ENCODE results near the gene CABLES1.
"Not testable (repeated sequence)": the region's sequence is repeated elsewhere in the genome, so short reads cannot be mapped to it uniquely, and the experiment has no call there.

CABLES1 gene

GRCh38 chr18:23260926-23261590 lies 125.8 kb downstream of the CABLES1 start:
- DNase-seq: no peak

- peak in 1 of 56 donors; percentile 14 for DNase-seq
These were observed 128.4 kb downstream of the CABLES1 start for GRCh38 chr18:23263551-23264235.

- no peak for DNase-seq
These were observed 130.6 kb downstream of the CABLES1 start for GRCh38 chr18:23265682-23266399.

- no peak for DNase-seq
These were observed 131.6 kb downstream of the CABLES1 start for GRCh38 chr18:23266717-23267446.

- DNase-seq: no peak
These were observed 132.1 kb downstream of the CABLES1 start for GRCh38 chr18:23267447-23267776.

DNA sequence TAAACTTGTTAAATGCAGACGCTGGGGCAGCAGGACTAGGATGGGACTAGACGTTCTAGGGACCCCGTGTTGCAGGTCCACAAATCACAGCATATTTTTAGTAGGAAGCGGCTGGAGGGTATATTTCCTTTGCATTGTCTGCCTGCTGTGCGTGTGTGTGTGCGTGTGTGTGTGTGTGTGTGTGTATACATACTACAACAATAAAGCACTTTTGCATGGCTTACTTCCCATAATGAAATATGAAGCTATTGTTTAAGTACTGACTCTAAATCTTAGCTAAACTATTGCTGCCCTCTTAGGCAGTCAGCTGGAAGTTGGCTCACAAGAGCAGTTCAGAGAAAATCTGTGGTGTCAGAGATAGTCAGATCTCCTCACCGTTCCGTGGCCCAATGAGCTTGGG lies 133.4 kb downstream of the CABLES1 start:
- DNase-seq: no peak

GRCh38 chr18:23269068-23269467 lies 133.8 kb downstream of the CABLES1 start:
- not testable (repeated sequence) for DNase-seq

GRCh38 chr18:23269928-23270327 lies 134.6 kb downstream of the CABLES1 start:
- DNase-seq: no peak

DNA sequence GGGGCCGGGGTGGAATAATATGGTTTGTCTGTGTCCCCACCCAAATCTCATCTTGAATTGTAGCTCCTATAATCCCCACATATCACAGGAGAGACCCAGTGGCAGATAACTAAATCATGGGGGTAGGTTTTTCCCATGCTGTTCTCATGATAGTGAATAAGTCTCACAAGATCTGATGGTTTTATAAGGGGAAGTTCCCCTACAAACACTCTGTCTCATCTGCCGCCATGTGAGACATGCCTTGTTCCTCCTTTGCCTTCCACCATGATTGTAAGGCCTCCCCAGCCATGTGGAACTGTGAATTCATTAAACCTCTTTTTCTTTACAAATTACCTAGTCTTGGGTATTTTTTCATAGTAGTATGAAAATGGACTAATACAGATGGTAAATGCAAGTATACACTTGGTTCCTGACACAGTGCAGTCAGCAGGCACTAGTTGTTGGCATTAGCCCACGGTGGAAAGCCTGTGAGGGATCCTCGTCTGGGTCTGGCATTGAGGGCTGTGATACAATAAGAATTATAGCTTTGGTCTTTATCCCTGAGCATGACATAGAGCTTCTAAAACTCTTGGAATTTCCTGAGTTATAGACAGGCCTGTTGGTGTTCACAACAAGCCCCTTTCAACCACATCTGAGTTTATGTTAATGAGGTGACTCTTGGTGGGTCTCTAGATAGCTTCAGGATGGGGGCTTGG lies 135.8 kb downstream of the CABLES1 start:
- no peak for DNase-seq

- DNase-seq: no peak
These were observed 137.4 kb downstream of the CABLES1 start for GRCh38 chr18:23272498-23273232.

- DNase-seq: no peak
These were observed 138.2 kb downstream of the CABLES1 start for GRCh38 chr18:23273443-23273966.

DNA sequence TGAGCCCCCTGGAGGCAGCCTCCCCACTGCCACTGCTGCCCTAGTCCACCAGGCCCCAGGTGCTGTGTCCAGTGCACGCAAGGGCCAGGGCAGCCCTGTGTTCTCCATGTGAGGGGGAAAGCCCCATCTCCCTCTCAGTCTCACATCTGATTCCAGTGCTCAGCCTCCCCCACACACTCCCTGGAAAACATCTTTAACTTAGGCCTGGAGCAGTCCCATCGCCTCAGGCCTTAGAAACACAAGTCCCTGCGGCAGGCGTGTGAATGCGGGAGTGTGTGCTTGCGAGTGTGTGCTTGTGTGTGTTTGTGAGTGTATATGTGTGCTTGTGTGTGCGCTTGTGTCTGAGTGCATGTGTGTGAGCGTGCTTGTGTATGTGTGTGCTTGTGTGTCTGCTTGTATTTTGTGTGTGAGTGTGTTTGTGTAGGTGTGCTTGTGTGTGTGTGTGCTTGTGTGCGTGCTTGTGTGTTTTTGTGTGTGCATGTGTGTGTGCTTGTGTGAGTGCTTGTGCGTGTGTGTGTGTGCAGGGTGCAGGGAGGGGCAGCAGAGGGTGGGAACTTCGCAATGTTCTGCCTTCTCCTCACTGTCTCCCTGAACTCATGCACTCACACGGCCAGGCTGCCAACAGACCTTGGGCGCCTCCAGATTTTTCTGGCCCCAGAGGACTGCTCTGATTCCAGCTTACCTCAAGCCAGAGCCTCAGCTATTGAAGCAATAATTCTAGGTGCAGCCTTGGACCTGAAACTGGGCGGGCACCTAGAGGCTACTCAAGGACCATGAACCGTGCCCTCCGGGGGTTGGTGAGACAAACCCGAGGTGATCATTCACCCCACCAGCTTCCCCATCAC lies 139.6 kb downstream of the CABLES1 start:
- peak in 2 of 56 donors; percentile 1 to 18 for DNase-seq

GRCh38 chr18:23276451-23276850 lies 141.2 kb downstream of the CABLES1 start:
- peak in 3 of 56 donors; percentile 7 to 44 (median 12) for DNase-seq

DNA sequence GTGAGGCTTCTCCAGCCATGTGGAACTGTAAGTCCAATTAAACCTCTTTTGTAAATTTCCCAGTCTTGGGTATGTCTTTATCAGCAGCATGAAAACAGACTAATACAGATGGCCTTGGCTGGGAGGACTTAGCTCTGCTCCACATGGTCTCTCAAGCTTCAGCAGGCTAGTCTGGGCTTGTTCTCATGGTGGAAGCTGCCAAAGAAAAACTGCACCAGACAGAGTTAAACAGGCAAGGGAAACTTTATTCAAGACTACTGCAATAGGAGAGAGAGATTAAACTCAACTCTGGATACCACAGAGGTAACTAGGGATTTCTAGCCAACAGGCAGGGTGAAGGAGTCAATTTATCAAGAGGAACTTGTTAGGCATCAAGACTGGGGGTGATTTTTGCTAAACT lies 142.1 kb downstream of the CABLES1 start:
- no peak for DNase-seq

DNA sequence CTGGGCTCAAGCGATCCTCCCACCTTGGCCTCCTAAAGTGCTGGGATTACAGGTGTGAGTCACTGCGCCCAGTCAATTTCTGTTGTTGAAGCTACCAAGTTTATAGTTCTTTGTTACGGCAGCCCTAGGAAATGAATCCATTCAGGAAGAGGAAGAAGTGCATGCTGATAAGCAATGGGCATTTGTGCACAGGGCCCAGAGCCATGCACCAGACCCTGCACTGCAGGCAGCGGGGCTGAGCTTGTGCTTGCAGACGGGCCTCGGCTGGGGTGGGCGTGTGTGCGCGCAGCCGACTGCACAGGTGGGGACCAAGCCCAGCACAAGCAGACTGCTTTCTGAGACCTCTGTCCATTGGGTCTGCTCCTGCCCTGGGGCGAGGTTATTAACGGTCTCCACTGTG lies 144.6 kb downstream of the CABLES1 start:
- DNase-seq: no peak

DNA sequence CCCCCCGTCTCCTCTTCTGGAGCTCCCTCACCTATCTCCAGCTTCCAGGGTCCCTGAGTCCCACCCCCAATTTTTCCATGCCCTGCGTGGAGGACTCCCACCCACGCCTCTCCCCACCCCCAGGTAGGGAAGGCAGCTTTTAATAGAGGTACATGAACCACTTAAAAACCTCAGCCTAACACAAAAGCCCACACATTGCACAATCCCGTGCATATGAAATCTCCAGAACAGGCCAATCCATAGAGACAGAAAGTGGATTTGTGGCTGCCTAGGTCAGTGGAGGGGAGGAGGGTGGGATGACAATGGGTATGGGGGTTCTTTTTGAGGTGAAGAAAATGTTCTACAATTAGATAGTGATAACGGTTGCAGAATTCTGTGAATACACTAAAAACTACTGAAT lies 145.6 kb downstream of the CABLES1 start:
- no peak for DNase-seq

GRCh38 chr18:23281626-23282436 lies 146.5 kb downstream of the CABLES1 start:
- DNase-seq: peak in 1 of 56 donors; percentile 4

- no peak for DNase-seq
These were observed 147.1 kb downstream of the CABLES1 start for GRCh38 chr18:23282437-23282781.
